GM12872 (cell line): ENCODE results near the gene GNAS.

Source experiments
- TF ChIP-seq, protein P1 (sequence below): IDR thresholded peaks from 3 replicates; pipeline ENCODE4 v1.5.1; 2011; ENCODE audit warnings: low read depth, mild to moderate bottlenecking, low read length, moderate library complexity; ENCODE audit not compliant: insufficient read depth

The GNAS gene

DNA sequence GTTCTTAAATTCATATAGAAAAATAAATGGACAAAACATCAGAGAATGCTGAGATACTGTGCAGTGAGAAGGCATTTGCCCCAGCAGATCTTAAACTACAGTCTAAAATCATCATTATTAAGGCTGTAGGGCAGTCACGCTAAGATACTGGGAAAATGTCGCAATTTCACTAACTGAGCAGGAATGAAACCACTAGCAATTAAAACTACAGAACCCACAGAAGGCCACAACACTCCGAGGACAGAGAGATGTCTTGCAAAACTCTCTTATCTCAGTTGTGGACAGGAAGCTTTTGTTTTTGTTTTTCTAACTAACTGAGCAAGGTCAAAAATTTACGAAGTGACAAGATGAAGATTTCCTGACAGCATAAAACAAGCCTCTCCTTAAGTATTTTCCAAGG lies 20.1 kb upstream of the GNAS start:
- TF ChIP-seq, protein P1, sequence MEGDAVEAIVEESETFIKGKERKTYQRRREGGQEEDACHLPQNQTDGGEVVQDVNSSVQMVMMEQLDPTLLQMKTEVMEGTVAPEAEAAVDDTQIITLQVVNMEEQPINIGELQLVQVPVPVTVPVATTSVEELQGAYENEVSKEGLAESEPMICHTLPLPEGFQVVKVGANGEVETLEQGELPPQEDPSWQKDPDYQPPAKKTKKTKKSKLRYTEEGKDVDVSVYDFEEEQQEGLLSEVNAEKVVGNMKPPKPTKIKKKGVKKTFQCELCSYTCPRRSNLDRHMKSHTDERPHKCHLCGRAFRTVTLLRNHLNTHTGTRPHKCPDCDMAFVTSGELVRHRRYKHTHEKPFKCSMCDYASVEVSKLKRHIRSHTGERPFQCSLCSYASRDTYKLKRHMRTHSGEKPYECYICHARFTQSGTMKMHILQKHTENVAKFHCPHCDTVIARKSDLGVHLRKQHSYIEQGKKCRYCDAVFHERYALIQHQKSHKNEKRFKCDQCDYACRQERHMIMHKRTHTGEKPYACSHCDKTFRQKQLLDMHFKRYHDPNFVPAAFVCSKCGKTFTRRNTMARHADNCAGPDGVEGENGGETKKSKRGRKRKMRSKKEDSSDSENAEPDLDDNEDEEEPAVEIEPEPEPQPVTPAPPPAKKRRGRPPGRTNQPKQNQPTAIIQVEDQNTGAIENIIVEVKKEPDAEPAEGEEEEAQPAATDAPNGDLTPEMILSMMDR: no peak

DNA sequence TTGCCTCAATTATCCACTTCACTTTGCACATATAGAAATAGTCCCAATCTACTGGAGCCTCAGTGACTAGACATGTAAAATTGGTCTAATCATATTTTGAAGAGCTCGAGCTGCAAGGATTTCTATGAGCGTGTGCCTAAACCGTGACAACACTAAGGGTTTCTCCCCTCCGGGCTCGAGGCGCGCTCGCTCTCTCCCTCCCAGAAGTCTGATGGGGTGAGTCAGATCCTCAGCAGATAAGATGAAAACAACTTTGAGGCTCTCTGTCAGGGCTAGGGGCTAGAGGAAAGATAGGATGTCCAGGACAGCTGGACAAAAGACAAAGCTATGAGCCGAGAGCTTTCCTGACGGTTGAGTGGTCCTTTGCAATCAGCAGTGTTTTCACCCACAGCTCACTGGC lies 18.6 kb upstream of the GNAS start:
- TF ChIP-seq, protein P1: no peak

DNA sequence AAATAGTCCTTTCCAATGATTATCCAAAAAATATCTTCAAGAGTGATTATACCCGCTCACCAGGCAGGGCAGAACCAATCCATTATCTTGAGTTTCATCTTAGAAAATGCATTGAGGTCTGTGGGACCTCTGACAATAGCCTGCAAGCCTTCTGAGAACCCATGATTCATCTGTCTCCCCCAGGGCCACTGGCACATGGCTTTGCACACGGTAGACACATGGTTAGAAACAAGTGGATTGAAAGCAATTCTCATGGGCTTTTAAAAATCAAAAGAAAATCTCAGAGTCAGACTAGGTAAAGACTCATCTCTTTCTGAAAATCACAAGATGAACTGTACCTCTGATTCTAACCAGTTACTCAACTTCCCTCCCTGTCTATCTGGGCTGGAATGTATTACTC lies 17.3 kb upstream of the GNAS start:
- TF ChIP-seq, protein P1: no peak

DNA sequence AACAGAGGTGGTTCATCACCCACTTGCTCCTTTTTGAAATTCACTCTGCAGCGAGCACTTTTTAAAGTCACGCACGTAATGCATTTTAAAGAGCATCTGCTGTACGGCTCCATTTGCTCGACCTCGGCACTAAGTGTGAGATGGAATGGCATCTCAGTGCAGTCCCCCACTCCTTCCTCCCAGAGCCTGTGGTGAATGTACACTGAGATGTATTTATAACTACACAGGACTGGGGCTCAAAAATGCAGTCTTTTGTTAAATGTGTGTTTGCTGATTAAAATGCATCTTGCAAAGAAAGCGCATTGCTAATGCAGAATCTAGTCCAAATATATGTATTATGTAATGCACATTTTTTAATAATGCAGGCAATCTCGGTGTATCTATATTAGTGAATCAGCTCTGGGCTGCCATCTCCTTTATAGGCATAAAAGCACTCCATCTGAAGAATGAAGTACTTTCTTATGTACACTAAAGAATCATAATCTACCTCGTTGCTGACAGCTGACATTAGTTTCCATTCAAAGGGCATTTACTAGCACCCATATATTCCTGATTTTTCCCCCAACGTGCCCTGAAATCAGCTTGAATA lies 15.8 kb upstream of the GNAS start:
- TF ChIP-seq, protein P1: no peak

DNA sequence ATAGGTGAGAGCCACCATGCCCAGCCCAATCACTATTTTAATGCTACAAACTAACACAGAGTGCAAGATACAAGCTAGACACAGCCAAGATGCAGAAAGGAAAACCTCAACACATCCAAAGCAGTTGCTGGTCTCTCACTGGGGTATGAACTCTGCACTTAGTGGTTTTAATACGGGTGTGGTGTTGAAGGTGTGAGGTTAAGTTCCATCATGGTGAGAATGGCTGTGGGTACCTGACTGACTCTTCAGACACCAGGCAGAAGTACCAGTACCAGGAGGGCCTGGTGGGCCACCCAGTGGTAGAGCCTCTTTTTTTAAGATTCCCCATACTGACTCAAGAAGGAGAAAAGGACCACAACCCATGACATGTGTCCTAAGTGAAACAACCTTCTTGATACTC lies 14.8 kb upstream of the GNAS start:
- TF ChIP-seq, protein P1: no peak

DNA sequence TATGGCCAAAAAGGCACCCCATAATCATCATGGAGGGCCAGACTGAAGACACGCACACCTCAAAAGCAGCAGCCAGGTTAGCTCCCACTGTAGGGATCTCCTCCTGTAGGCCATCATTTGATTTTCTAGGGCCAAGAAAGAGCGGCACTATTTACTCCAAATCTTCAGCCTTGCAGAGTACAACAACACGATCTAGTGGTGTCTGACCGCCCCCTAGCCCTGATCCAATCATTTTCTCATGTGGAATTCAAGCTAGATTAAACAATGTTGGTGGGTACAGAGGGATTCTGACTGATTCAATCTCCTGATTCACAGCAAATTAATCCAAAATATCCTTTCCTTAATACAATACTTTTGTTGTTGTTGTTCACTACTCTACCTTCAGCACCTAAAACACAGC lies 14.3 kb upstream of the GNAS start:
- TF ChIP-seq, protein P1: no peak

DNA sequence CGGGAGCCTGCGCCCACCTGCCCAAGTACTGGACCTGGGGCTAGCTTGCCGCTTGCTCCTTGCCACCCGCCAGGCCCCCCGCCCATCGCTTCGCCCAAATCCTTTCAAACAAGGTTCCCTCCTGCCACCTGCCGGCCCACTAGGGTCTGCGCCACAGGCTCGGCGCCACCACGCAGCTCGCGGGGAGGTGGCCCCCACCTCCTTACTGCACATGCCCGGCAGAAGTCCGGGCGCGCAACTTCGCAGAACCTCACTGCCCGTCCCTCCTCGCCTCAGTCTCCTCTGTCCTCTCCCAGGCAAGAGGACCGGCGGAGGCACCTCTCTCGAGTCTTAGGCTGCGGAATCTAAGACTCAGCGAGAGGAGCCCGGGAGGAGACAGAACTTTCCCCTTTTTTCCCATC lies 13.0 kb upstream of the GNAS start:
- TF ChIP-seq, protein P1: peak; percentile 38; the same call in 1 of the 3 replicates
